ENCODE results near the gene PLCB4. TPM values are rescaled to one million over a fixed set of nuclear protein-coding genes. Genes with fewer than 3 reads are reported as not detected.
"Not testable (repeated sequence)": the region's sequence is repeated elsewhere in the genome, so short reads cannot be mapped to it uniquely, and the experiment has no call there.

The PLCB4 gene
- polyA plus RNA-seq (ENCODE audit: insufficient read length in 3 of 3), result 10 to 100 TPM; 12.7 to 18.2 (median 14.8) TPM
- long read RNA-seq, donor 1, result 0 reads
- long read RNA-seq, donor 2, result 0 reads
- long read RNA-seq, donor 3, result 0 reads
- long read RNA-seq, donor 4, result 0 reads
- long read RNA-seq, donor 5, result 0 reads
- long read RNA-seq, donor 6, result 0 reads
- long read RNA-seq, donor 7, result 0 reads
- long read RNA-seq, donor 8, result 0 reads
- long read RNA-seq, donor 9, result 0 reads
- long read RNA-seq, donor 10, result 0 reads
- long read RNA-seq, donor 11, partial matches to known transcripts, result 5 of 5 reads
- long read RNA-seq, donor 11, other reads (novel, unspliced or antisense), result 0 of 5 reads
- long read RNA-seq, donor 12, partial matches to known transcripts, result 5 of 5 reads
- long read RNA-seq, donor 12, other reads (novel, unspliced or antisense), result 0 of 5 reads
- long read RNA-seq, donor 13, partial matches to known transcripts, result 10 of 11 reads
- long read RNA-seq, donor 13, other reads (novel, unspliced or antisense), result 0 of 11 reads
- long read RNA-seq, donor 14, result 0 reads
- long read RNA-seq, donor 15, result 0 reads
- long read RNA-seq, donor 16, result 0 reads

DNA sequence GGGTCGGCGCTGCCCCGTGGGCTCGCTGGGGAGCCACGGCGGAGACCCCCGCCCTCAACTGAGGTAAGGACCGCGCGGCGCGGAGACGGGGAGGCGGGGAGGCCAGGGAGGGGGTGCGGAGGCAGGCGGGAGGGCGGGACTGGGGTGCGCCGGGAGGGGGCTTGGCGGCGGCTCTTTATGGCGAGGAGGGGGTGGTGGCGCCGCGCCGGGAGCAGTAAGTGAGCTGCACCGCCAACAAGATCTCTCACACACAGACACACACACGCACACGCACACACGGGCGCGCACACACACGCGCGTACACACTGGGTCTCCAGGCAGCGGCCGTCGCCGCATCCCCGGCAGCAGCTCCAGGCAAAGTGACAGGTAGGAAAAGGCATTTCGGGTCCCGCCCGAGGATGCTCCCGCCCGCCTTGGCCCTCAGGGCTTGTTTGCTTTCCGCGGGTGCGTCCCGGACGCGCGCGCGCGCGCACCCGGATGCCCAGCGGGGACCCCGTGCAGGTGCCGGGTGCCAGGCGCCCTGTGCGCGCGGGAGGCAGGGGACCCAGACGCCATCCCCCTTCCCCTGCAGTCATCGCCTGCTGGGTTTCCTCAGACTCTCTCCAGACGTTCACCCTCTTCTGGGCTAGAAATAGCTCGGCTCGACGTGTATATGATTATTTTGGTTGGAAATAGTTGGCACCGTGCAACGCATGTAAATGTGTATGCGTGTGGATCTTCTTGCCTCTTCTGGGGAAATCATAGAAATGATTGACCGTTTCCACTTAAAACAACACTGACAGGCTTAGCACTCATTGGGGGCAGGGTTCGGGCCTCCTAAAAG, at the start of gene PLCB4:
Gene PLCB4, plus strand, starts transcription at position 247 of the 823 bp plus-strand sequence. CDS start 238,728 bp downstream, outside the sequence.
- peak; percentile 25 to 58 (median 47) for DNase-seq (ENCODE audit: extremely low read depth in 1 of 11, low read depth in 9 of 11, low spot score in 4 of 11)

DNA sequence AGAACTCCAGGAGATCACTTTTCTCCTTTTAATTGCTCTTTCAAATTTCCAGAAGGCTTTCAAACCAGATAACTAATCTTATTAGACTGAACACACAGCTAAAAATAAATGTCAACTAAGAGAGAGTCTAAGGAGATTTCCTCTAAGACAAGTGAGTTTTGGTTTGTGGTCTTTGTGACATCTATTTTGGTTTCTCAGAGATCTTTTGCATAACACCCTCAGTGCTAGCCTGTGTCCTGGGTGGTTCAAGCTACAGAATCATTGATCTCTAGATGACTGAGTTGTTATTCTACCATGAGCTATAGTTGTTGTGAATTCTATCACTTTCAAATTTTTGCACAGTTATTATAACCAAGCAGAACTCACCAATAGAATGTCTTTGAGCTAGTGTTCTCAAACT, 49.1 kb upstream of the PLCB4 start:
- no peak for DNase-seq (ENCODE audit: extremely low read depth in 1 of 11, low read depth in 9 of 11, low spot score in 4 of 11)

DNA sequence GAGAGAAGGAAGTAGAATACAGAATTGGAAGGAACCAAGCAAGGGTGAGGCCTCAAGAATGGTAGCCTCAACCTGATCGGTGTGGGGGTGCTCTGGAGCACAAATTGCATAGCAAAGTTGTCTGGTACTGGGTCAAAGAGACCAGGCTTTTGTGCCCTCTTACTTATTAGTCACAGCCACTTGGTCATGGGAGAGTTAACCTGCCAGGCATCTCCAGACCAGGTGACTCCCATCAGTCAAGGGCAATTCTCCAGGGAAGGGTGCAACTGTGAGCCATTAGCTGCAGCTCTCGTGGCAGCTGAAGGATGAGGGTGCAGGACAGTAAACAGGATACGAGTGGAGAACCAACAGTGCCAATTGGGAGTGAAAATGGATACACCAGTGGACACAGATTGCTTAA, 47.7 kb upstream of the PLCB4 start:
- DNase-seq (ENCODE audit: extremely low read depth in 1 of 11, low read depth in 9 of 11, low spot score in 4 of 11), result no peak

DNA sequence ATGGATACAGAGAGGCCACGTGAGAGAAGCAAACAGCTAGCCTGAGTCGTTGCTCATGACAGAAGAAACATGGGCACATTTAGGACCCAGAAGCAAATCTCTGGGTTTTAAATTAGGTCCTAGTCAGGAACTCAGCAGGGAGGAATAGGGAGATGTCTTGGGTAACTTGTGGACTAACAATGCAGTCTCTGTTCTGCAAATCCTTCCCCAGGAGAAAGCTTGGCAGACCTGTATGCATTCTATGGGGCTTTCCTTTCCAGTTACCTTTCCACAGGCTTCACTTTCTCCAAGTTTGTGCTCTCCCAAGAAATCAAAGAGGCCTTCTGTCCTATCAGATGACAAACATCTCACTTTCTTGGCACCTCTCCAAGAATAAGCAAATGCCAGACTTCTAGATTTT, 47.2 kb upstream of the PLCB4 start:
- no peak for DNase-seq (ENCODE audit: extremely low read depth in 1 of 11, low read depth in 9 of 11, low spot score in 4 of 11)

DNA sequence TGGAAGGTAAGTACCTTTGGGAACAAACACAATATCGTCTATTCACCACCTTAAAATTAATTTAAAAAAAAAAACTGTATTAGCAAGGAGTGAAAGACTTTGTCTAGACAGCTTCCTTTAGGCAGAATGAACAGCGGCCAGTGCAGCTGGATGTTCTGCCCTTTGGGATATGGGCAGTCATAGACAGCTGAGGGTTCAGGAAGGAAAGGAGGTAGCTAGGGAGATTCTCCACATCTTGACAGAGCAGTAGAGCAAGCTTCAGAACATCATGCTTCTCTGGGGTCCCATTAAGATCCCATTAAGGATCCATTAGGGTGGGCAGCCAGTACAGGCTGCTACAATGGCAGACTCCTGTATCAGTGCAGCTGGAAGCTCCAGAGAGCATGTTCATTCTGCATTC, 46.5 kb upstream of the PLCB4 start:
- no peak for DNase-seq (ENCODE audit: extremely low read depth in 1 of 11, low read depth in 9 of 11, low spot score in 4 of 11)

DNA sequence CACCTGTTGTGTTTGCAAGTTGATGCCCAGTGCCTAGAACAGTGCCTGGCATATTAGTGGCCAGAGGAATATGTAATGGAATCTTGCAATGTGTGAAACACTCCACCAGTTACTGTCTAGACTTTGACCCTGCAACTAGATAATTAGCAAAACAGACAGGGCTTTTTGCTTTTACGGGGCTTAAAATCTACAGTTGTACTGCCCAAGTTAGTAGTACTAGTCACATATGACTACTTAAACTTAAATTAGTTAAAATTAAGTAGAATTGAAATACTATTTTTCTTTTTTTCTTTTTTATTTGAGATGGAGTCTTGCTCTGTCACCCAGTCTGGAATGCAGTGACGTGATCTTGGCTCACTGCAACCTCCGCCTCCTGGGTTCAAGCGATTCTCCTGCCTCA, 44.3 kb upstream of the PLCB4 start:
- no peak for DNase-seq (ENCODE audit: extremely low read depth in 1 of 11, low read depth in 9 of 11, low spot score in 4 of 11)

DNA sequence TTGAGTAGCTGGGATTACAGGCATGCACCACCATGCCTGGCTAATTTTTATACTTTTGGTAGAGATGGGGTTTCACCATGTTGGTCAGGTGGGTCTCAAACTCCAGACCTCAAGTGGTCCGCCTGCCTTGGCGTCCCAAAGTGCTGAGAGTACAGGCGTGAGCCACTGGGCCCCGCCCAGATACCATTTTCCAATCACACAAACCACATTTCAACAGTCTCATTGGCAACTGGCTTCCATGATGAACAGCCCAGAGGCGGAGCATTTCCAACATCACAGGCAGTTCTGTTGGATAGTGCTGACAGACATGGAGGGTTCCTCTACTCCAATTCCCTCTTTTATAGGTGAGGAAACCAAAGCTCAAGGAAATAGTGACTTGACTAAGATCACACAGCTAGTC, 43.9 kb upstream of the PLCB4 start:
- DNase-seq (ENCODE audit: extremely low read depth in 1 of 11, low read depth in 9 of 11, low spot score in 4 of 11), result no peak

DNA sequence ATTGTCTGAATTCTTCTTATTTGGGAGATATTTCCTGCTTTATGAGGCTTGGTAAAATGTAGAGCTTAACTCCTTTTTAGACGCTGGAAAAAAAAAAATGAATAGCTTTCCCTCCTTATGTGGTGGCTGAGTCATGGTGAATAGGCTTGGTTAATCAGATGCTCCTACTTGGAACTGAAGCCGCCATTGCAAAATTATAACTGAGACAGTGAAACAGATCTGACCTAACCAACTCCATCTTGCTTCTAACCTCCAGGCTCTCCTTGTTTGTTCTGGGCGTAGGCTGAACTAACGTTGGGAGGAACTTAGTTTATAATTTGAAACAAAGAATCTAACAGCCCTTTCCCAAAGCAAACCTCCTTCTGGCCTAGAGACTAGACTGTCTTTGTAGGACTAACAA, 43.2 kb upstream of the PLCB4 start:
- no peak for DNase-seq (ENCODE audit: extremely low read depth in 1 of 11, low read depth in 9 of 11, low spot score in 4 of 11)

DNA sequence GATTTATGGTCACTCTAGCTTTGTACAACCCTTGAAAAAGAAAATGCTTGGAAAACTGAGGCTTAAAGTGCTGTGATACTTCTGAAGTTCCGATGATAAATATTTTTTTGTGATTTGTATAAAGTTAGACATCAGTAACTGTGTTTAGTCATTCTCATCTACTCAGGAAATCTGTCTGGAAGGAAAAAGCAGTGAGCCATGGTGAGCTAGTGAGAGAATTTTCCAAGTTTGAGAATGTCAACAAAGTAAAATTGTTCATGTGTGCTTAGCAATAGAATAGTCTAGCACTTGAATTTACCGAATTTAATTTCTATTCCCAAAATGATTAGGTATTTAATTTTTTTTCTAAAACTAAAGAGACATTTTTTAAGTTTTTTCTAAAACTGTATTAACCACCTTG, 41.3 kb upstream of the PLCB4 start:
- DNase-seq (ENCODE audit: extremely low read depth in 1 of 11, low read depth in 9 of 11, low spot score in 4 of 11), result no peak

DNA sequence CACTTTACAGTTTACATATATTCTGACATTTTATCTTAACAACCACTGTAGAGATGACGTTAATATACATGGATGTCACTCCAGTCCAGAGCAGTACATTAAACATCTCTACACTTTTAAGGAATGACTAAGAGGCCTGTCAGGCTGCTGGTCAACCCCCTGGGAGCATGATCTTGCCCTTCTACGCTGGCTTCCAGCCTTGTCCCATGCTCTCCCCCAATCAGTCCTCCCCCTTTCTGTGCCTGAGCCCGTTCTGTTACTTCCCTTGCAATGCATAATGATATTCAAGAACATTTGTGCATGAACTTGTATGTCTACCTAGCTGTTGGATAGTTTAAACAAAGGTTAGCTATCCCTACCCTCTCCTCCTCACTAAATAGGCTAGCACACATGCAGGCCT, 40.5 kb upstream of the PLCB4 start:
- no peak for DNase-seq (ENCODE audit: extremely low read depth in 1 of 11, low read depth in 9 of 11, low spot score in 4 of 11)

DNA sequence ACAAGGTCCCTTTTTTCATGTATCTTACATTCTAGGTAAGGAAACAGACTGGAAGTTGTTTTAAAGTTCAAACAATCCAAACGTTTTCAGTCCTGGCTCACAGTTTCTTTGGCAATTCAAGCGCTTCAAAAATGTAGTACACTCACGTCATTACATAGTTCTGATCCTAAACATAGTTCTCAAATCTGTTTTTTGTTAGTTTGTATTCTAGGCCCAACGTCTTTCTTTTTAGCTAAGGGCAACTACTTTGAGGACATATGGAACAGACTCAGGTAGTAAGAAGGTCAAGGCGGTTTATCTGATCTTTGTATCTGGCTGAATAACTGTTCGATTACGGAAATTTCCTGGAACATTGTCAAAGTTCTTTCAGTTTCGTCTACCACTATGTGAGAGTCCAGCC, 36.9 kb upstream of the PLCB4 start:
- DNase-seq (ENCODE audit: extremely low read depth in 1 of 11, low read depth in 9 of 11, low spot score in 4 of 11), result no peak

DNA sequence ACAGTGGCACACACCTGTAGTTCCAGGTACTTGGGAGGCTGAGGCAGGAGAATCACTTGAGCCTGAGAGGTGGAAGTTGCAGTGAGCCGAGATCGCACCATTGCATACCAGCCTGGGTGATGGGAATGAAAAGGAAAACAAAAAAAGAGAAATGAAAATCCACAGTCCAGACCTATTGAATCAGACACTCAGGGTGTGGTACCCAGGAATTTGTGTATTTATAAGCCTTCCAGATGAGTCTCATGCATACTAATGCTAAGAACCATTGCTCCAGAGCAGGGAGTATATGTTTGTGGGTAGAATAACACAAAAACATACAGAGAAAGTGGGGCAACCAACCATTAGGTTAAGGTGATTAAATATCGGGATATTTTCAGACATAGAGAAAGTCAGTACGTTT, 36.1 kb upstream of the PLCB4 start:
- DNase-seq (ENCODE audit: extremely low read depth in 1 of 11, low read depth in 9 of 11, low spot score in 4 of 11), result no peak

DNA sequence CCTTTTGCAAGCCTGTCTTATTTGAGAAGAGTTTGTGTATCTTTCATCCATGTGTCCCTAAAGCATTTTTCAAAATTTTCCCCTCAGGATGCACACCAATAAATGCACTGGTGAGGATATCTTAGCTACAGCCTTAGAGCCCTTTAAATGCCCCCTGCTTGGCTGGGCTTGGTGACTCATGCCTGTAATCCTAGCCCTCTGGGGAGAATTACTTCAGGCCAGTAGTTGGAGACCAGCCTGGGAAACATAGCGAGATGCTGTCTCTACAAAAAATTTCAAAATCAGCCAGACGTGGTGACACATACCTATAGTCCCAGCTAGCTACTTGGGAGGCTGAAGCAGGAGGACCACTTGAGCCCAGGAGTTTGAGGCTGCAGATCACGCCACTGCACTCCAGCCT, 33.8 kb upstream of the PLCB4 start:
- no peak for DNase-seq (ENCODE audit: extremely low read depth in 1 of 11, low read depth in 9 of 11, low spot score in 4 of 11)

DNA sequence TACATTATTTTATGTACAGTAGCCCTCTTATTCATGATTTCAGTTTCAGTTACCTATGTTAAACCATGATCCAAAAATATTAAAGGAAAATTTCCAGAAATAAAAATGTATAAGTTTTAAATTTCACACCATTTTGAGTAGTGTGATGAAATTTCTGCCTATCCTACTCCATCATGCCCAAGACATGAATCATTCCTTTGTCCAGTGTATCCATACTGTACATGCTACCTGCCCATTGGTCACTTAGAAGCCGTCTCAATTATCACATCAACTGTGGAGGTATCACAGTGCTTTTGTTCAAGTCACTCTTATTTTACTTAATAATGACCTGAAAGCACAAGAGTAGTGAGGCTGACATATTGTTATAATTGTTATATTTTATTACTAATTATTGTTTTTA, 32.3 kb upstream of the PLCB4 start:
- DNase-seq (ENCODE audit: extremely low read depth in 1 of 11, low read depth in 9 of 11, low spot score in 4 of 11), result no peak

DNA sequence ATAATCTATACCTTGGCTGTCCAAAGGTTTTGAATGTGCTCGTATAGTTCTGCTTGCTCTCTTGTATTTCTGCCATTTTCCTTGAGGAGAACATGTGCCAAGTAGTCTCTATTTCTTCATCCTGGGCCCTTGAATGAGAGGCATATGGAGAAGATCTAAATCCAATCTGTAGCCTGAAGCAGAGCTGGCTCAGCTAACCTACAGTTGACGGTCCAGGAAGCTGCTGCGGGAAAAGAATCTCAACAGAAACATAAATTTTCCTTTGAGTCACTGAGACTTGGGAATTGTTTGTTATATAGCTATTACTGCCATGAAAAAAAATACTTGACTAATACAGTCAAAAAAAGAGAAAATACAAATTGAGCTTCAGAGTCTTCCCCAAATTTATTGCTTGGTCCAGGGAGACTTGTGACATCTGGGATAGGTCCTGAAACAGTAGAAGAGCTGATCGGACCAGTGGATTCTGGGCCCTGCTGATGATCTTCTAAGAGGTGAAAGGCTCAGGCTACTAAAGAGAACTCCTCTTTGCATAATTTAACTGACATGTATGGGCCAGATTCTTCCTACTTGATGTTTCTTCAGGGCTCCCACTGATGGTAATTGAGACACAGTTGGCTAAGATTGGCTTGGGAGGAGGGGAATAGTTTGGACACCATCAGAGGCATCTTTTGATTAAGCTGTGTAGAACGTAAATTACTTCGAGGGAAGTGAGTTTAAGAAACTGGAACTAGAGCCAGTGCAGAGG, 29.9 kb upstream of the PLCB4 start:
- DNase-seq (ENCODE audit: extremely low read depth in 1 of 11, low read depth in 9 of 11, low spot score in 4 of 11), result peak in 2 of 11 donors; percentile 8 to 22

DNA sequence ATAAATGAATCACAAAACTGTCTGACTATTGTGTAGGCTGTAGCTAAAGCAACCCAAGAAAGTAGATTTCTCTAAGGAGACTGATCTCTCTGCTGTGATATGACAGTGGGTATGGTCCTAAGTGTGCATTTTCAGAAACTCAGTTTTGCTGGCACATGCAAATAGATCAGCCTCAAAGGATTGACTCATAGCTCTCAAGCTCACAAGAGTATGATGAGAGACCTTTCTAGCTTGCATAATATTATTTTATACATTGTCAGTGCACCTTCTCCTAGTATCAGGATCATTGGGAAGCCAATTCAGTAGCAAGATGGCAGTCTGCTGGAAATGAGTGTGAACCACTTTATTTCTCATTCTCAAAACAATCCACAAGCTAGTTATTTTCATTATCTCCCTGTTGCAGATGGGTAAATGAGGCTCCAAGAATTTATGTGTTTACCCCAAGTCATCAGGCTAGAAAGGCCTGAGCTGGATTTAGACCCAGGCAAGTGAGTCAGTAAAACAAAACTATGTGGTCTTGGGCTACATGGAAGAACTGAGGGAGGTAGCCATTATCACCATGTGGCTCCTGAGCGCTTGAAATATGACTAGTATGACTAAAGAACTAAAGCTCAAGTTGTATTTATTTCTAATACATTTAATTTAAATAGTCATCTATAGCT, 27.9 kb upstream of the PLCB4 start:
- no peak for DNase-seq (ENCODE audit: extremely low read depth in 1 of 11, low read depth in 9 of 11, low spot score in 4 of 11)

DNA sequence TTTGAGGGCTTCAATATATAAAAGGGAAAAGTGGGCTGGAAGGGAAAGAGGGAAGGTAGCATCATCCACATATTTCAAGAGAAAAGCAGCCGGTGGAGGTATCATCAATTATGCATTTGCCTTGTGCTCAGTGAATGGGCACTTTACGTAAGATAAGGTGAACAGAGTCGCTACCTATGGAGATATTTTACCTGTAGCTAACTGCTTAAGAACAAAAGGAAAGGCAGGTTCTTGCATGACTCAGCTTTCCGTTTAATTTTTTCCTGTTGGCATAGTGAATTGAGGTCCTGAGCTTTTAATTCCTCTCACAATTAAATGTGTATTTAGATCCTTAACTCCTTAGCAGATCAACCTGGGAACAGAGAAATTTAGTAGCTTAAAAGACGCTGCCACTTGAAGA, 25.5 kb upstream of the PLCB4 start:
- DNase-seq (ENCODE audit: extremely low read depth in 1 of 11, low read depth in 9 of 11, low spot score in 4 of 11), result no peak

DNA sequence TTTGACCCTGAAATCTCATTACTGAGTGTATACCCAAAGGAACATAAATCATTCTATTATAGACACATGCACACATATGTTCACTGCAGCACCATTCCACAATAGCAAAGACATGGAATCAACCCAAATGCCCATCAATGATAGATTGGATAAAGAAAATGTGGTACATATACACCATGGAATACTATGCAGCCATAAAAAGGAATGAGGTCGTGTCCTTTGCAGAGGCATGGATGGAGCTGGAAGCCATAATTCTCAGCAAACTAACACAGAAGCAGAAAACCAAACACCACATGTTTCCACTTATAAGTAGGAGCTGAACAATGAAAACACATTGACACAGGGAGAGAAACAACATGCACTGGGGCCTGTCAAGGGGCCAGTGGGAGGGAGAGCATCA, 21.0 kb upstream of the PLCB4 start:
- DNase-seq (ENCODE audit: extremely low read depth in 1 of 11, low read depth in 9 of 11, low spot score in 4 of 11), result not testable (repeated sequence)

DNA sequence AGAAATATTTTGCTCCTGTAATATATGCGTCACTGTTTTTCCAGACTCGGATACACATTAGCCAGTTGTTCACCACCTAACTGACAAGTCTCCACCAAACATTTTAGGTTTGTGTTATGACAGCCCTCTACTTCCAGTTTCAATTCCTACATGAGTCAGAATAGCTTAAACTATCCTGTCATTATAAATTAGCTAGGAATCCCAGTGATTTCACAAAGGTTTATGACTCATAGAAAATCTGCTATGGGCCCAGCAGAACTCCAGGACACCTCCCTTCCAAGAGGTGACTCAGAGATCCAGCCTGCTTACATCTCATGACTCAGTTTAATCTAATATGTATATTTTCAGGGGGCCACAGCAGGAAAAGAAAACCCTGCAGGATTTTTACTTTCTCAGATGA, 17.4 kb upstream of the PLCB4 start:
- DNase-seq (ENCODE audit: extremely low read depth in 1 of 11, low read depth in 9 of 11, low spot score in 4 of 11), result no peak
